CD14-positive monocyte (primary cell): Measurements from ENCODE around the gene RCE1. TPM values are rescaled to one million over a fixed set of nuclear protein-coding genes. Genes with fewer than 3 reads are reported as not detected.
A peak's percentile ranks its signal among the peaks of the same experiment; 100 is the strongest.

Source experiments
- DNase-seq, 3 donors: peaks; one replicate each; pipeline ENCODE4 v3.0.0-alpha.2; 2011 to 2022
- H2AFZ ChIP-seq: 2 replicates; pipeline ENCODE4 v1.6.0; 2012; ENCODE audit warnings: mild to moderate bottlenecking, low read depth, low read length, inconsistent platforms; ENCODE audit not compliant: insufficient read depth, poor library complexity, severe bottlenecking
- H3K27ac ChIP-seq, 2 donors: 1 replicate in 1 of 2; 2 replicates in 1 of 2; pipeline ENCODE4 v1.5.1; 2012 to 2013; ENCODE audit warnings: low read length in 2 of 2, control low read depth in 1 of 2, inconsistent platforms in 1 of 2, low read depth in 1 of 2, mild to moderate bottlenecking in 1 of 2
- H3K27me3 ChIP-seq, 2 donors: one replicate each; pipeline versions ENCODE4 v1.6.0 to v1.6.1; 2011 to 2013; ENCODE audit warnings: low read length in 2 of 2; ENCODE audit not compliant: control insufficient read depth in 2 of 2, insufficient read depth in 2 of 2
- H3K36me3 ChIP-seq, 2 donors: replicated peaks in 1 of 2; 1 replicate in 1 of 2; 2 replicates in 1 of 2; pipeline versions ENCODE4 v1.5.1 to v1.6.1; 2012 to 2013; ENCODE audit warnings: low read length in 2 of 2, control low read depth in 1 of 2, inconsistent platforms in 1 of 2, mild to moderate bottlenecking in 1 of 2; ENCODE audit not compliant: insufficient read depth in 2 of 2, control insufficient read depth in 1 of 2
- H3K4me1 ChIP-seq, 2 donors: 1 replicate in 1 of 2; 2 replicates in 1 of 2; pipeline versions ENCODE4 v1.5.1 to v1.6.1; 2012 to 2013; ENCODE audit warnings: low read length in 2 of 2, control low read depth in 1 of 2, inconsistent platforms in 1 of 2, mild to moderate bottlenecking in 1 of 2, moderate library complexity in 1 of 2; ENCODE audit not compliant: insufficient read depth in 2 of 2, control insufficient read depth in 1 of 2
- H3K4me2 ChIP-seq: replicated peaks from 2 replicates; pipeline ENCODE3; 2012; ENCODE audit warnings: low read length, moderate library complexity, mild to moderate bottlenecking; ENCODE audit not compliant: poor library complexity, severe bottlenecking; ENCODE audit errors: extremely low read depth
- H3K4me3 ChIP-seq, 3 experiments: fragments of 200-600 bp in 1 of 3; sonication (generic) in 1 of 3; replicated peaks in 1 of 3; 1 replicate in 2 of 3; 2 replicates in 1 of 3; pipeline ENCODE4 v1.5.1; 2011 to 2013; ENCODE audit warnings: low read length in 3 of 3, mild to moderate bottlenecking in 3 of 3, control low read depth in 2 of 3, low read depth in 2 of 3, inconsistent platforms in 1 of 3, moderate library complexity in 1 of 3
- H3K79me2 ChIP-seq: 2 replicates; pipeline ENCODE4 v1.6.0; 2012; ENCODE audit warnings: mild to moderate bottlenecking, control low read depth, inconsistent platforms, low read length, moderate library complexity; ENCODE audit not compliant: insufficient read depth
- H3K9ac ChIP-seq: 2 replicates; pipeline ENCODE4 v1.6.0; 2017; ENCODE audit warnings: low read length, mild to moderate bottlenecking; ENCODE audit not compliant: insufficient read depth, poor library complexity, severe bottlenecking
- H3K9me3 ChIP-seq, 2 donors: replicated peaks in 1 of 2; 1 replicate in 1 of 2; 2 replicates in 1 of 2; pipeline versions ENCODE4 v1.5.1 to v1.6.1; 2012 to 2013; ENCODE audit warnings: low read length in 2 of 2, control low read depth in 1 of 2; ENCODE audit not compliant: control insufficient read depth in 1 of 2, insufficient read depth in 1 of 2
- H4K20me1 ChIP-seq: 2 replicates; pipeline ENCODE4 v1.6.0; 2012; ENCODE audit warnings: mild to moderate bottlenecking, low read length, control low read depth, moderate library complexity; ENCODE audit not compliant: insufficient read depth
- H3K27ac Mint-ChIP-seq, 7 donors: one replicate each; pipeline ENCODE4 v1.8.0; 2020; ENCODE audit warnings: mild to moderate bottlenecking in 7 of 7, mixed read lengths in 7 of 7, moderate library complexity in 6 of 7, inconsistent platforms in 2 of 7
- H3K27me3 Mint-ChIP-seq, 3 donors: one replicate each; pipeline ENCODE4 v1.8.0; 2021 to 2022; ENCODE audit warnings: low read depth in 3 of 3, mild to moderate bottlenecking in 3 of 3, mixed read lengths in 3 of 3, moderate library complexity in 3 of 3, inconsistent platforms in 1 of 3
- H3K36me3 Mint-ChIP-seq, 2 donors: one replicate each; pipeline ENCODE4 v1.8.0; 2020; ENCODE audit warnings: mixed read lengths in 2 of 2, inconsistent platforms in 1 of 2, mild to moderate bottlenecking in 1 of 2
- H3K4me1 Mint-ChIP-seq: one replicate; pipeline ENCODE4 v1.8.0; 2020; ENCODE audit warnings: mild to moderate bottlenecking, mixed read lengths
- H3K4me3 Mint-ChIP-seq, 2 donors: one replicate each; pipeline ENCODE4 v1.8.0; 2020; ENCODE audit warnings: mild to moderate bottlenecking in 2 of 2, mixed read lengths in 2 of 2, moderate library complexity in 1 of 2
- H3K9me3 Mint-ChIP-seq, 7 donors: one replicate each; pipeline ENCODE4 v1.8.0; 2020 to 2022; ENCODE audit warnings: mixed read lengths in 7 of 7, mild to moderate bottlenecking in 6 of 7, moderate library complexity in 6 of 7, inconsistent platforms in 2 of 7
- CTCF ChIP-seq: fragments of 200-600 bp; IDR thresholded peaks from one replicate; pipeline ENCODE4 v1.8.0; 2022; ENCODE audit warnings: antibody characterized with exemption, mild to moderate bottlenecking
- WGBS: methylation state at CpG from one replicate; pipeline ENCODE4 v1.1.5; 2013; ENCODE audit warnings: missing lambda C conversion rate; ENCODE audit not compliant: insufficient coverage; 5-methylcytosine and 5-hydroxymethylcytosine counted together
- intact Hi-C, 2 donors: fragments of 100-400 bp; cut with micrococcal nuclease; formaldehyde crosslinking; loops; one replicate each; pipeline versions ENCODE4 v1.15.0 to v1.15.1; 2023
- polyA plus RNA-seq, 3 donors: library from polyadenylated mRNA; depleted of rRNA in 1 of 3; unstranded in 2 of 3; stranded (reverse) in 1 of 3; fragments of 300-500 nt in 2 of 3; fragments of >200 nt in 1 of 3; fragmentation: Illumina TruSeq in 2 of 3; gene quantifications; 1 replicate in 2 of 3; 2 replicates in 1 of 3; pipeline ENCODE4 v1.2.3, GENCODE V29; 2012 to 2021

Gene RCE1
- polyA plus RNA-seq, 3 donors: 20.3 to 24.7 (median 22.8) TPM

GRCh38 chr11:66857234-66857926, 14.1 kb downstream of the RCE1 start:
- Histone ChIP-seq H3K4me1 (peaks cover 13 to 17% of the 10 kb centered on the region in 2 donors), H3K79me2 (peaks cover 3% of the 10 kb centered on the region), H3K27ac (no peak overlapping the region), H3K4me2 (peak overlapping the region; percentile 72), H4K20me1 (no peaks in the 10 kb centered on the region), H3K27me3 (no peaks in the 10 kb centered on the region), H3K9ac (peak overlapping the region; percentile 32), H3K9me3 (no peaks in the 10 kb centered on the region), H3K4me3 (peak overlapping the region in 1 of 3 experiments; percentile 58), H2AFZ (peak overlapping the region; percentile 61), H3K36me3 (no peaks in the 10 kb centered on the region)
- H3K4me3 Mint-ChIP-seq: peak overlapping the region; percentile 75 to 88
- H3K27me3 Mint-ChIP-seq: peaks cover 0 to 2% (median 0%) of the 10 kb centered on the region in 3 donors
- DNase-seq: no peak
- peaks cover 16% of the 10 kb centered on the region for H3K4me1 Mint-ChIP-seq
- no peaks in the 10 kb centered on the region for H3K36me3 Mint-ChIP-seq
- WGBS: 44% methylated on average over 36 of the region's 47 CpGs
- no peaks in the 10 kb centered on the region for H3K9me3 Mint-ChIP-seq
- intact Hi-C loops: no loop called here
- no peak for TF ChIP-seq CTCF
- no peak overlapping the region for H3K27ac Mint-ChIP-seq

GRCh38 chr11:66857927-66858185, 14.6 kb downstream of the RCE1 start:
- no peak overlapping the region for H2AFZ ChIP-seq
- no peak overlapping the region for H3K4me2 ChIP-seq
- no peaks in the 10 kb centered on the region for H3K27me3 ChIP-seq
- no peak overlapping the region for H3K9ac ChIP-seq
- H3K9me3 ChIP-seq: no peaks in the 10 kb centered on the region
- peak overlapping the region in 1 of 2 donors; percentile 75 for H3K4me3 Mint-ChIP-seq
- peaks cover 16% of the 10 kb centered on the region for H3K4me1 Mint-ChIP-seq
- H3K36me3 Mint-ChIP-seq: no peaks in the 10 kb centered on the region
- WGBS: 98% methylated on average over 17 of the region's 19 CpGs
- no peak overlapping the region for H3K4me3 ChIP-seq
- no peaks in the 10 kb centered on the region for H4K20me1 ChIP-seq
- TF ChIP-seq CTCF: no peak
- DNase-seq: no peak
- intact Hi-C loops: no loop called here
- no peak overlapping the region for H3K27ac ChIP-seq
- H3K9me3 Mint-ChIP-seq: no peaks in the 10 kb centered on the region
- peaks cover 0 to 2% (median 0%) of the 10 kb centered on the region in 3 donors for H3K27me3 Mint-ChIP-seq
- no peaks in the 10 kb centered on the region for H3K36me3 ChIP-seq
- H3K4me1 ChIP-seq: peaks cover 13 to 17% of the 10 kb centered on the region in 2 donors
- peaks cover 3% of the 10 kb centered on the region for H3K79me2 ChIP-seq
- no peak overlapping the region for H3K27ac Mint-ChIP-seq
